ENCODE data around the gene SMDT1. TPM values are rescaled to one million over a fixed set of nuclear protein-coding genes. Genes with fewer than 3 reads are reported as not detected.

SMDT1 gene, protein sequence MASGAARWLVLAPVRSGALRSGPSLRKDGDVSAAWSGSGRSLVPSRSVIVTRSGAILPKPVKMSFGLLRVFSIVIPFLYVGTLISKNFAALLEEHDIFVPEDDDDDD
- 23.0 and 31.5 TPM in 2 replicates for total RNA-seq (2014; rRNA removed; shearing (Covaris generic))
- 111 and 114 TPM in 2 replicates for total RNA-seq (2022)
- percentile 91 among the genes with signal in this experiment for Bru-seq, nascent RNA
- BruChase-seq, experiment 1, labeled RNA remaining after a 6-hour chase, result percentile 93 among the genes with signal in this experiment
- percentile 90 among the genes with signal in this experiment for BruChase-seq, experiment 2, labeled RNA remaining after a 2-hour chase
- long read RNA-seq, transcript SMDT1-201 (3 exons, 1,567 nt), result major isoform, 93 of 113 reads
- long read RNA-seq, transcript SMDT1-202 (3 exons, 591 nt), result minor isoform, 5 of 113 reads
- long read RNA-seq, partial matches to known transcripts, result 2 of 113 reads
- long read RNA-seq, other reads (novel, unspliced or antisense), result 13 of 113 reads

DNA sequence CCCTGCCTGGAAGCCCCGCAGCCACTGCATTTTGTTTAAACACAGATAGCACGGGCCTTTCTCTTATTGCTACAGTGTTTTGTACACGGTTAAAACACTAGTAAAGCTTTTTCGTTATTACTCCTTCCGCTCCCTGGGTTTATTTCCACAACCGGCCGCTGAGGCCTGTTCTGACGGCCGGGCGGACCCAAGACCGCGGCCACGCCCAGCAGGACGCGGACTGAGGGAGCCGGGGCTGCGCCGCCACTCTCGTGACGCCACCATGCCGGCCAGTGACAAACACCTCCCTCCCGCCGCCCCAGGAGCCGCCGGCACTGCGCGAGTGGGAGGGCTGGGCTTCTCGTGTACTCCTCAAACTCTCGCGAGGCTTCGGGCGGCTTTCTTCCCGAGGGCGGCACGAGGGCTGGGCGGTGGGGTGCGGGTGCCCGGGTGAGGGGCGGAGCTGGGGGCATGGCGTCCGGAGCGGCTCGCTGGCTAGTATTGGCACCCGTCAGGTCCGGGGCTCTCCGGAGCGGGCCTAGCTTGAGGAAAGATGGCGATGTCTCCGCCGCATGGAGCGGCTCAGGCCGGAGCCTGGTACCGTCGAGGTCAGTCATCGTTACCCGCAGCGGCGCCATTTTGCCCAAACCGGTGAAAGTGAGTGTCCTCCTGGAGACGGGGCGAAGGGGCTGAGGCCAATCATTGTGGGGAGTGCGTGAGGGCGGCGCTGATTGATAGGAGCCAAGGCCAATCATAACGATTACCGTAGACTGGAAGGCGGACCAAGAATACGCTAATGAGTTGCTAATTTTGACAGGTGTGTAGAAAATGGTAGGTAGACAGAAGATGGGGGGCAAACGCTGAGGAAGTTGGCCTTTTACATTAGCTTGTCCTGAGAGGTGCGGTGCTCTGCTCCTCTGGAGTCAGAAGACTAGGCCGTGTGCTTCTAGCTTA is at the start of gene SMDT1:
Gene SMDT1, plus strand, starts transcription at position 382 of the 933 bp plus-strand sequence. Its CDS starts 69 bp downstream, at position 451.
- Histone ChIP-seq H3K27ac (ENCODE audit: low read depth, low read length, poor library complexity, severe bottlenecking) (peak within 1 kb of the TSS; percentile 70), H3K4me2 (ENCODE audit: low read length) (peak within 1 kb of the TSS; percentile 91), H4K20me1 (ENCODE audit: insufficient read depth, low read length) (no peaks in the 10 kb centered on the region), H3K36me3 (ENCODE audit: insufficient read depth, low read length) (peaks cover 32% of the 10 kb centered on the region), H3K9me2 (ENCODE audit: insufficient read depth, low read length) (no peaks in the 10 kb centered on the region), H3K4me1 (ENCODE audit: insufficient read depth, low read length, poor library complexity, severe bottlenecking) (peaks cover 15% of the 10 kb centered on the region), H3K79me2 (ENCODE audit: insufficient read depth, low read depth, low read length) (peaks cover 21% of the 10 kb centered on the region), H2AFZ (ENCODE audit: low read length) (peak within 1 kb of the TSS; percentile 58; the same call in 1 of the 2 replicates), H3K4me3 (ENCODE audit: low read depth, low read length, poor library complexity, severe bottlenecking) (peak within 1 kb of the TSS; percentile 79), H3K9me3 (ENCODE audit: low read length) (no peaks in the 10 kb centered on the region)
- ChIA-PET POLR2A (interaction anchor here (0.6 to 2.9 kb wide), 4 partner anchors 11 to 40 kb away, joined by 3 to 18 read pairs (median 4); partner anchors contain the start of gene NDUFA6), CTCF (ENCODE audit: unreplicated experiment) (no interaction called here)
- TF ChIP-seq EZH2phosphoT487 (IDR thresholded peaks at IDR 0.05; ENCODE audit: borderline replicate concordance, low read depth, low read length), result no peak
- TF ChIP-seq, protein P1, sequence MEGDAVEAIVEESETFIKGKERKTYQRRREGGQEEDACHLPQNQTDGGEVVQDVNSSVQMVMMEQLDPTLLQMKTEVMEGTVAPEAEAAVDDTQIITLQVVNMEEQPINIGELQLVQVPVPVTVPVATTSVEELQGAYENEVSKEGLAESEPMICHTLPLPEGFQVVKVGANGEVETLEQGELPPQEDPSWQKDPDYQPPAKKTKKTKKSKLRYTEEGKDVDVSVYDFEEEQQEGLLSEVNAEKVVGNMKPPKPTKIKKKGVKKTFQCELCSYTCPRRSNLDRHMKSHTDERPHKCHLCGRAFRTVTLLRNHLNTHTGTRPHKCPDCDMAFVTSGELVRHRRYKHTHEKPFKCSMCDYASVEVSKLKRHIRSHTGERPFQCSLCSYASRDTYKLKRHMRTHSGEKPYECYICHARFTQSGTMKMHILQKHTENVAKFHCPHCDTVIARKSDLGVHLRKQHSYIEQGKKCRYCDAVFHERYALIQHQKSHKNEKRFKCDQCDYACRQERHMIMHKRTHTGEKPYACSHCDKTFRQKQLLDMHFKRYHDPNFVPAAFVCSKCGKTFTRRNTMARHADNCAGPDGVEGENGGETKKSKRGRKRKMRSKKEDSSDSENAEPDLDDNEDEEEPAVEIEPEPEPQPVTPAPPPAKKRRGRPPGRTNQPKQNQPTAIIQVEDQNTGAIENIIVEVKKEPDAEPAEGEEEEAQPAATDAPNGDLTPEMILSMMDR (conservative IDR thresholded peaks at IDR 0.05; ENCODE audit: low read length), result no peak
- peak; percentile 99 for DNase-seq (ENCODE audit: low spot score)
- intact Hi-C loops (cut with micrococcal nuclease; ENCODE audit: unreplicated experiment), result loop anchor here (1.0 kb wide), 1 partner anchor 318 kb away; no protein-coding TSS in a partner anchor
- no TSS peak for BruUV-seq (replicated peaks)

DNA sequence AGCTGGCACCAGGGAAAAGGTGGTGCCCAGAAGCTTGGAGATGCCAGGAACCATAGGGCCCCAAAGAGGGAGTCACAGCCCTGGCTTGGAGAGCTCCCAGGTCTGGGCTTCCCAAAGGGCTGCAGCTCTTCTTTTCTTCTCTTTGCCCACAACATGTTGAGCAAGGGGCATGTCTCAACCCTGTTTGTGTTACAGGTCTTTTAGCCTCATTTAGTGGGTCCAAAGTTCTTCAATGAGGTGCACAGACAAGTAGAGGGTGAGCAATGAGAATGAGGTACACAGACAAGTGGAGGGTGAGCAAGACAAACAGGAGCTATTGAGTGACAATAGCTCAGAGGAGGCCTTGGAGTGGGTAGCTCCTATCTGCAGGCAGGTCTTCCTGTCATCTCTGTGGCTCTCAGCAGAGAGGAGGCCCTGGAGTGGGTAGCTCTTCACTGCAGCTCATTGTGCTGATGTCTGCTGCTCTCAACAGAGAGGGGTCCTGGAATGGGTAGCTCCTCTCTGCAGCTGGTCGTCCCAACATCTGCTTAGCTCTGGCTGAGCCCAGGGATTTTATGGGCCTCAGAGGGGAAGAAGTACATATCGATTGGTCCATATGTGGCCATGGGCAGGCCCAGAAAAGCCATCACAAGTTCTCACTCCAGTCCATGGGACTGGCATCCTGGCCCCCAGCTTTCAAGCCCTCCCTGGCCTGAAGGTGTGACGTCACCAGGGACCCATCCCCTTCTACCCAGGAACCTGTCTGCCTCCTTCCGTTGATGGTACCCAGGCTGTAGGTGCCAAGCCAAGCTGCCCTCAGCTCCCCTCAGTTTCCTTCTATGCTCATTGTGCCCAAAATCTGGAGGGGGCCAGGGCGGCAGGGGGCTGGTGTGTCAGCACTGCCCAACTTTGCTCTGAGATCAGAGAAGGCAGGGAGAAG is 46.0 kb upstream of the SMDT1 start:
- Histone ChIP-seq H3K4me2 (ENCODE audit: low read length) (no peak overlapping the region), H2AFZ (ENCODE audit: low read length) (no peak overlapping the region), H3K4me1 (ENCODE audit: insufficient read depth, low read length, poor library complexity, severe bottlenecking) (no peaks in the 10 kb centered on the region), H3K27ac (ENCODE audit: low read depth, low read length, poor library complexity, severe bottlenecking) (no peak overlapping the region), H3K9me2 (ENCODE audit: insufficient read depth, low read length) (no peaks in the 10 kb centered on the region; the same call in 1 of the 2 replicates), H3K4me3 (ENCODE audit: low read depth, low read length, poor library complexity, severe bottlenecking) (no peak overlapping the region), H4K20me1 (ENCODE audit: insufficient read depth, low read length) (no peaks in the 10 kb centered on the region), H3K79me2 (ENCODE audit: insufficient read depth, low read depth, low read length) (no peaks in the 10 kb centered on the region), H3K9me3 (ENCODE audit: low read length) (no peaks in the 10 kb centered on the region), H3K36me3 (ENCODE audit: insufficient read depth, low read length) (no peaks in the 10 kb centered on the region)
- TF ChIP-seq, protein P1 (conservative IDR thresholded peaks at IDR 0.05; ENCODE audit: low read length), result no peak
- TF ChIP-seq EZH2phosphoT487 (IDR thresholded peaks at IDR 0.05; ENCODE audit: borderline replicate concordance, low read depth, low read length), result no peak
- POLR2A ChIA-PET, result no interaction called here
- intact Hi-C loops (cut with micrococcal nuclease; ENCODE audit: unreplicated experiment), result loop anchor here (5.0 kb wide), 1 partner anchor 41 kb away; no protein-coding TSS in a partner anchor
- no TSS peak for BruUV-seq (replicated peaks)
- DNase-seq (ENCODE audit: low spot score), result peak; percentile 9
- CTCF ChIA-PET (ENCODE audit: unreplicated experiment), result no interaction called here
